Calu3 (cell line): Measurements from ENCODE around the gene CTDP1. TPM values are rescaled to one million over a fixed set of nuclear protein-coding genes. Genes with fewer than 3 reads are reported as not detected.

Experiments
- BruUV-seq: library from RNA; stranded (reverse); fragments of 400-500 nt; replicated peaks from 2 replicates; lab custom pipeline; 2021; lab: Mats Ljungman, UMichigan
- CTCF ChIA-PET: fragments of 300-600 bp; sonication (Branson Sonifier 250); formaldehyde crosslinking; loops from one replicate; lab custom pipeline; 2022; ENCODE audit warnings: antibody characterized with exemption; lab: Charles Lee
- DNase-seq: peaks from one replicate; pipeline ENCODE4 v3.0.0; 2022
- H3K27ac Mint-ChIP-seq: one replicate; pipeline ENCODE4 v1.8.0; 2022; ENCODE audit warnings: mixed read lengths; ENCODE audit not compliant: unreplicated experiment
- H3K27me3 Mint-ChIP-seq: one replicate; pipeline ENCODE4 v1.8.0; 2022; ENCODE audit warnings: mixed read lengths; ENCODE audit not compliant: unreplicated experiment
- H3K36me3 Mint-ChIP-seq: one replicate; pipeline ENCODE4 v1.8.0; 2022; ENCODE audit warnings: mild to moderate bottlenecking, moderate library complexity, mixed read lengths; ENCODE audit not compliant: insufficient read depth, unreplicated experiment
- H3K4me1 Mint-ChIP-seq: one replicate; pipeline ENCODE4 v1.8.0; 2022; ENCODE audit warnings: mild to moderate bottlenecking, low read depth, mixed read lengths; ENCODE audit not compliant: unreplicated experiment
- H3K4me3 Mint-ChIP-seq: one replicate; pipeline ENCODE4 v1.8.0; 2022; ENCODE audit warnings: mild to moderate bottlenecking, low read depth, moderate library complexity, mixed read lengths; ENCODE audit not compliant: unreplicated experiment
- H3K9me3 Mint-ChIP-seq: one replicate; pipeline ENCODE4 v1.8.0; 2022; ENCODE audit warnings: low read depth, mixed read lengths; ENCODE audit not compliant: unreplicated experiment
- intact Hi-C: fragments of 100-400 bp; cut with micrococcal nuclease; formaldehyde crosslinking; loops from one replicate; pipeline ENCODE4 v1.10.0; 2022; ENCODE audit not compliant: unreplicated experiment
- total RNA-seq: library from RNA; stranded (reverse); gene quantifications from 2 replicates; pipeline ENCODE4 v1.2.3, GENCODE V29; 2022
- TF ChIP-seq, protein P1 (sequence below): fragments of 200-600 bp; IDR thresholded peaks from one replicate; pipeline ENCODE4 v1.8.0; 2022; ENCODE audit warnings: antibody characterized with exemption; ENCODE audit not compliant: unreplicated experiment

CTDP1 gene
- total RNA-seq, 1 experiment from 2014 or later: 15.6 TPM

DNA sequence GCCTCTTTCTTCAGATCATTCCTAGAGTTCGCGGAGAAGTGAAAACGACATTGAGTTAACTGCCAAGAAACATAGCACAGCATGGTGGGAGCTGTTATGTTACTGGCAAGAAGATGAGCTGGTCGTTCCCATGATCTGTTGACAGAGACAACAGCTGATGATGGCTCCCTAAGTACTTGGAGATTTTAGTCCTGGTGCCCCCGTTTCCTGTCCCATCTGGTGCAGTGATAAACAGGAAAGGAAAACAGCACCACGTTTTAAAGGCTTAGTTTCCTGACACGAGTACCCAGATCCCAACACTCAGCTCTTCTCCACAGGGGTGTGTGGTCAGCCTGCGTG, 61.7 kb downstream of the CTDP1 start:
- TF ChIP-seq, protein P1, sequence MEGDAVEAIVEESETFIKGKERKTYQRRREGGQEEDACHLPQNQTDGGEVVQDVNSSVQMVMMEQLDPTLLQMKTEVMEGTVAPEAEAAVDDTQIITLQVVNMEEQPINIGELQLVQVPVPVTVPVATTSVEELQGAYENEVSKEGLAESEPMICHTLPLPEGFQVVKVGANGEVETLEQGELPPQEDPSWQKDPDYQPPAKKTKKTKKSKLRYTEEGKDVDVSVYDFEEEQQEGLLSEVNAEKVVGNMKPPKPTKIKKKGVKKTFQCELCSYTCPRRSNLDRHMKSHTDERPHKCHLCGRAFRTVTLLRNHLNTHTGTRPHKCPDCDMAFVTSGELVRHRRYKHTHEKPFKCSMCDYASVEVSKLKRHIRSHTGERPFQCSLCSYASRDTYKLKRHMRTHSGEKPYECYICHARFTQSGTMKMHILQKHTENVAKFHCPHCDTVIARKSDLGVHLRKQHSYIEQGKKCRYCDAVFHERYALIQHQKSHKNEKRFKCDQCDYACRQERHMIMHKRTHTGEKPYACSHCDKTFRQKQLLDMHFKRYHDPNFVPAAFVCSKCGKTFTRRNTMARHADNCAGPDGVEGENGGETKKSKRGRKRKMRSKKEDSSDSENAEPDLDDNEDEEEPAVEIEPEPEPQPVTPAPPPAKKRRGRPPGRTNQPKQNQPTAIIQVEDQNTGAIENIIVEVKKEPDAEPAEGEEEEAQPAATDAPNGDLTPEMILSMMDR: no peak
- BruUV-seq: no TSS peak
- Mint-ChIP-seq H3K36me3 (peaks cover 37% of the 10 kb centered on the region), H3K4me1 (no peaks in the 10 kb centered on the region), H3K27ac (no peak overlapping the region), H3K4me3 (no peak overlapping the region), H3K9me3 (peaks cover 19% of the 10 kb centered on the region), H3K27me3 (no peaks in the 10 kb centered on the region)
- CTCF ChIA-PET: no interaction called here
- no peak for DNase-seq
- intact Hi-C loops: no loop called here

DNA sequence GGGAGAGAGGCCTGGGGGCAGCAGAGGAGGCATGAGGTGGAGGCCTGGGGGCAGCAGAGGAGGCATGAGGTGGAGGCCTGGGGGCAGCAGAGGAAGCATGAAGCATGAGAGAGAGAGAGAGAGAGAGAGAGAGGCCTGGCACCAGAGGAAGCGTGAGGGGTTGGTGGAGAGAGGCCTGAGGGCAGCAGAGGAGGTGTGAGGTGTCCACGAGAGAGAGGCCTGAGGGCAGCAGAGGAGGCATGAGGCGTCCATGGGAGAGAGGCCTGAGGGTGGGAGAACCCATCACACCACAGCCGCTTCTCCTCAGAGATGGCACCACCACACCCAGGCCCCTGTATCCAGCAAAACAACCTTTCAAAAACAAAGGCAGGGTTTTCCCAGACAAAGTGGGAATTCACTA, 62.5 kb downstream of the CTDP1 start:
- intact Hi-C loops: no loop called here
- no TSS peak for BruUV-seq
- H3K27ac Mint-ChIP-seq: no peak overlapping the region
- peaks cover 31% of the 10 kb centered on the region for H3K36me3 Mint-ChIP-seq
- H3K4me3 Mint-ChIP-seq: no peak overlapping the region
- CTCF ChIA-PET: no interaction called here
- peaks cover 19% of the 10 kb centered on the region for H3K9me3 Mint-ChIP-seq
- no peaks in the 10 kb centered on the region for H3K27me3 Mint-ChIP-seq
- no peak for DNase-seq
- no peaks in the 10 kb centered on the region for H3K4me1 Mint-ChIP-seq
- TF ChIP-seq, protein P1: no peak

DNA sequence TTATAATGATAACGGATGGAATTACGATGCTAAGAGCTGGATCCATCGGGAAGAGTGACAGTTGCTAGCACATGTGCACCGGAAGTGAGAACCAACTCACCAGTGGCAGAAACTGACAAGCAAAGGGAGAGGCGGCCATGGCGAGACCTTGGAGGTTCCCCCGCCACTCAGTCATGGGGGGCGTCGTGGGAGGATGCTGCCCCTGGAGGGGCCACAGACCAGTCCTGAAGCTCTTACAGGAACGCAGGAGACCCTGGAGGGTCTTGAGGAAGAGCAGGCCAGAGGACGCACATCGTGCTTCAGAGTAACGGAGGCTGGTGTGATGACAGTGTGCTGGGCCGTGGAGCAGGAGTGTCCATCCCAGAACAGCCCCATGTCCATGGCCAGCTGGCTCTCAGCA, 65.0 kb downstream of the CTDP1 start:
- H3K4me1 Mint-ChIP-seq: no peaks in the 10 kb centered on the region
- peaks cover 30% of the 10 kb centered on the region for H3K36me3 Mint-ChIP-seq
- H3K27me3 Mint-ChIP-seq: no peaks in the 10 kb centered on the region
- H3K27ac Mint-ChIP-seq: no peak overlapping the region
- CTCF ChIA-PET: no interaction called here
- no peak overlapping the region for H3K4me3 Mint-ChIP-seq
- intact Hi-C loops: no loop called here
- no TSS peak for BruUV-seq
- H3K9me3 Mint-ChIP-seq: peaks cover 14% of the 10 kb centered on the region
- TF ChIP-seq, protein P1: no peak
- no peak for DNase-seq

DNA sequence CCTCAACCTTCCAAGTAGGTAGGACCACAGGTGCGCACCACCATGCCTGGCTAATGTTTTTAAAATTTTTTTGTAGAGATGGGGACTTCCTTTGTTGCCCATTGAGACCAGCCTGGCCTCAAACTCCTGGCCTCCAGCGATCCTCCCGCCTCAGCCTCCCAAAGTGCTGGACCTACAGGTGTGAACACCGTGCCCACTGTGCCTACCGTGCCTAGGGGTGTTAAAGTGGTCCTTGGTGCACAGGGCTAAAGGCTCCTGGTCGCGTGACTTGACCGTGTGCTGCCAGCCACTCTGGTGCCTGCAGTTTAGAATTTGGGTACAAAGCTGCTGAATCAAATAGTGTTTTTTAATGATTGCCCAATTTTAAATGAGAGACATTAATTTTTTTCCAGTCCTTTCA, 67.1 kb downstream of the CTDP1 start:
- no TSS peak for BruUV-seq
- no peak for DNase-seq
- CTCF ChIA-PET: no interaction called here
- H3K9me3 Mint-ChIP-seq: peaks cover 13% of the 10 kb centered on the region
- TF ChIP-seq, protein P1: no peak
- no peaks in the 10 kb centered on the region for H3K27me3 Mint-ChIP-seq
- no peak overlapping the region for H3K27ac Mint-ChIP-seq
- peaks cover 29% of the 10 kb centered on the region for H3K36me3 Mint-ChIP-seq
- no peaks in the 10 kb centered on the region for H3K4me1 Mint-ChIP-seq
- intact Hi-C loops: no loop called here
- H3K4me3 Mint-ChIP-seq: no peak overlapping the region
